HG03354 (cell line): ENCODE results near the gene ZNF684.
"Not testable (repeated sequence)": the region's sequence is repeated elsewhere in the genome, so short reads cannot be mapped to it uniquely, and the experiment has no call there.

Experiments
- ATAC-seq: cut with Tn5 transposase; IDR thresholded peaks from one replicate; pipeline ENCODE4 v1.9.1; 2021; ENCODE audit warnings: mild to moderate bottlenecking; ENCODE audit not compliant: unreplicated experiment, poor library complexity, severe bottlenecking

Gene ZNF684

DNA sequence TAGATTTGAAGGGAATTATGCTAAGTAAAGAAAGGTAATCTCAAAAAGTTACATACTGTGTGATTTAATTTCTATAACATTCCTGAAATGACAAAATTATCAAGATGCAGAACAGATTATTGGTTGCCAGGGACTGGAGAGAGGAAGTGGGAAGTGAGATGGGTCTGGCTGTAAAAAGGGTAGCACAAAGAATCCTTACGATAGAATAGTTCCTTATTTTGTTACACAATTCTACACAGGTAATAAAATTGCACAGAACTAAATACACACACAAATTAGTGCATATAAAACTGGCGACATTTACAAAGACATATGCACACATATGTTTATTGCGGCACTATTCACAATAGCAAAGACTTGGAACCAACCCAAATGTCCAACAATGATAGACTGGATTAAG is 33.5 kb downstream of the ZNF684 start:
- no peak for ATAC-seq

DNA sequence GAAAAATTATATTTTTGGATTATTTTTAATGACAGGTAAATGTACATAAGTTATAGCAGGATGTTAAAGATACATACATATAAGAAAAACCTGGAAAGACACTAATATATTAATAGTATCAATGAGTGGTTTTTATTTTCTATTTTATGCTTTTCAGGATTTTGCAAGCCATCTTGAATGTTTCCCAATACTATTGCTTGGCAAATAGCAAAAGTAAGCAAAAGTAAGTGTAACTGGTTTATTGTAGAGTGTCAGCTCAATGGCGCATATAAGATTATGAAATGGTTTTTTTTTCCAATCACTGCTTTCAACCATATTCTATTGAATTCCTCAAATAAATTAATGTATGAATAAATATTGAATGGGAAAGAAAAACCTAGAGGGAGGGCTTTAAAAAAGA is 36.4 kb downstream of the ZNF684 start:
- no peak for ATAC-seq

DNA sequence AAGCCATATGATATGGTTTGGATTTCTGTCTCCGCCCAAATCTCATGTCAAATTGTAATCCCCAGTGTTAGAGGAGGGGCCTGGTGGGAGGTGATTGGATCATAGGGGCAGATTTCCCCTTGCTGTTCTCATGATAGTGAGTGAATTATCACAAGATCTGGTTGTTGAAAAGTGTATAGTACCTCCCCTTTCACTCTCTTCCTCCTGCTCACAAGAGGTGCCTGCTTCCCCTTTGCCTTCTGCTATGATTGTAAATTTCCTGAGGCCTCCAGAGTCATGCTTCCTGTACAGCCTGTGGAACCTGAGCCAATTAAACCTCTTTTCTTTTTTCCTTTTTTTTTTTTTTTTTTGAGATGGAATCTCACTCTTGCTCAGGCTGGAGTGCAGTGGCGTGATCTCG is 43.4 kb downstream of the ZNF684 start:
- not testable (repeated sequence) for ATAC-seq

DNA sequence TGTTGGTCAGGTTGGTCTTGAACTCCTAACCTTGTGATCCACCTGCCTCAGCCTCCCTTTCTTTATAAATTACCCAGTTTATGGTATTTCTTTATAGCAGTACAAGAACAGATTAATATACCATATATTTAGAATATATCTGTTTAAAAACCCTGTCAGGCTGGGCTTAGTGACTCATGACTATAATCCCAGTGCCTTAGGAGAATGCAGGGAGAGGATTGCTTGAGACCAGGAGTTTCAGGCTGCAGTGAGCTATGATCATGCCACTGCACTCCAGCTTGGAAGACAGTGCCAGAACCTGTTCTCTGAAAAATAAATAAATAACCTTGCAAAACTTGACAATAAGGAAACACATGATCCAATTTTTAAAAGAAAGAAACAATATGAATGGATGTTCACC is 43.9 kb downstream of the ZNF684 start:
- no peak for ATAC-seq

DNA sequence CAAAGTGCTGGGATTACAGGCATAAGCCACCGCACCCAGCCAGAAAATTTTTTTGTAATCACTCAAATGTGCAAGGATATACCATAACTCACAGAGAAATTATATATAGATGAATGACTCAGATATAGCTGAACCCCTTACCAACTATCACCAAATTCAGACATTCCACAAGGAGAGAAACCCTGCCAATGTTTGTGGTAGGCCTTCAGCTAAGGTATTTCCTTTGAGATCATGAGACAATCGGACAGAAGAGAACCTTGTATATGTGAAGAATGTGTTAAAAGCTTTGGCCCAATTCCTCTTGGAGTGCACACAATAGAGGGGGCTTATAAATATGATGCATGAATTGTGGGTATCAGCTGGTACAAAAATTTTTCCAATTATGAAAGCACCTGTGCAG is 50.7 kb downstream of the ZNF684 start:
- ATAC-seq: no peak

DNA sequence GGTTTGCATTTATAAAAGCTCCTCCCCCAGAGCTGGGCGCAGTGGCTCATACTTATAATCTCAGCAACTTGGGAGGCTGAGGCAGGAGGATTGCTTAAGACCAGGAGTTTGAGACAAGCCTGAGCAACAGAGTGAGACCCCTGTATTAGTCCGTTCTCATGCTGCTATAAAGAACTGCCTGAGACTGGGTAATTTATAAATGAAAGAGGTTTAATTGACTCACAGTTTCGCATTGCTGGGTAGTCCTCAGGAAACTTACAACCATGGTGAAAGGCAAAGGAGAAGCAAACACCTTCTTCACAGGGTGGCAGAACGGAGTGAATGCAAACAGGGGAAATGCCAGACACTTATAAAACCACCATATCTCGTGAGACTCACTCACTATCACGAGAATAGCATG is 52.5 kb downstream of the ZNF684 start:
- no peak for ATAC-seq

DNA sequence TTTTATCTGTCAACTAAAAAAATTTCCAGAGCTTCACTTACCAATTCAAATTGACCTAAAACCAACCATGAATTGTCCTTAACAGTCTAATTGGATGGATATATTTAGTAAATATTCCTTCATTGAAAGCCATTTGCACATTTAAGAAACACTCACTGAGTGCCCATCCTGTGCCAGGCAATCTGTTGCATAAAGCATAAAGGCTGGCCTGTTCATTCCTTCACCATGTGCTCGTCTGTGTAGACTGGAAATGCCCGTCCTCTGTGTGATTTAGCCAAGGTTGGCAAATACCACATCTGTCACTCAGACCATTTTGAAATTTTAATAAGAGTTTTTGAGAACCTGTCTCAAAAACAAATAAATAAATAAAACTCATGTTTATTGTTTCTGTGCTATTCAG is 57.1 kb downstream of the ZNF684 start:
- no peak for ATAC-seq

DNA sequence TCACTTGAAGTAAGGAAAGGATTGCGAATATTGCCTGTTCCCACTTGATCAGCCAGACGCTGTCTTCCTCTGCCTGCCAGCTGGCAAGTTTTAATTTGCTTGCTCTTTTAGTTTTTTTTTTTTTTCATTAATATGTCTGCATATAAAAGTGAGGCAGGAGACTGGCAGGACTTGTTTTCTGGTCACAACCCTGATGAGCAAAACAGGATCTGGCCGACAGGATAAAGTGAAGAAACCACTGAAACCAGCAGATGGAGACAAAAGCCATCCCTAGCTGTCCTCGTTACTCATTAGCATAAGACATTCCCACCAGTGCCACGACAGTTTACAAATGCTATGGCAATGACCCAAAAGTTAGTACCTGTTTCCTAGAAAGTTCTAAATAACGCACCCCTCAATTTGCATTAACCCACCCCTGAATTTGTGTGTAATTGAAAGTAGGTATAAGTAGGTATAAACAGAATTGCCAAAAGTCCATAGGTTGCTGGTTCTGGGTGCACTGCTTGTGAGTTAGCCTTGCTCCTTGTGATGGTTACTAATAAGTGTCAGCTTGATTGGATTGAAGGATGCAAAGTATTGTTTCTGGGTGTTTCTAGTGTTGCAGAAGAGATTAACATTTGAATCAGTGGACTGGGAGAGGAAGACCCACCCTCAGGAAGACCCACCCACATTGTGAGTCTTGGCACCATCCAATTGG is 60.8 kb downstream of the ZNF684 start:
- no peak for ATAC-seq

DNA sequence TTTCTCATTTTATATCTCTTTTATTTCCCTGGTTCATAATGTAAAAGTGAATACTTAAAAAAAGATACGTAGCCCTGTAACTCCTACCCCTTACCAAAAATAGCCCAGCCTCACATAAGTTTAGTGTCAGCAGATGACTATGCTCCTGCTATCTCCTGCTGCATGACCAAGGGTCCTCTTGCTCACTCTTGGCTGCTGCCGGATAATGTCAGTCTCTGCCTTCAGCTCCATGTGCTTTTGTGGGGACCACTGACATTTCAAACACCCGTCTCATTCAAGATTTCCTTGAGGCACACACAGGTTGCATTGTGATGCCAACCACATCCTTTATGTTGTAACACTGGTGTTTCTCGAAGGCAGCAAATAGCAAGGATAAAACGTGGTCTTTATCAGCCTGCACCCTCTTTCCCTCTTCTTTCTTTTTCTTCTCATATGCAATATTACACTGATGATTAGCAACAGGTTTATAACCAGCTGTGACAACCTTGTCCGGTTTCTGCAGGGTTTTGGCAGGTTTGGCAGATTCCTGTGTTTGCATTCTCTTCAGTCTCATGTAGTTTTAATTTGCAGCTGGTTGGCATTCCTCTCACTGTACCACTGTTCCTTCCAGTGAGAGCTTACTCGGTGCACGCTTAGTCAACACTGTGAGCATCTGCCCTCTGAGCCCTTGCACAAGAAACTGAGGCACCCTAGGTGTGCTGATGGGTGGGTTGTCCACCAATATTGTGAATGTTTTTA is 62.2 kb downstream of the ZNF684 start:
- ATAC-seq: no peak

DNA sequence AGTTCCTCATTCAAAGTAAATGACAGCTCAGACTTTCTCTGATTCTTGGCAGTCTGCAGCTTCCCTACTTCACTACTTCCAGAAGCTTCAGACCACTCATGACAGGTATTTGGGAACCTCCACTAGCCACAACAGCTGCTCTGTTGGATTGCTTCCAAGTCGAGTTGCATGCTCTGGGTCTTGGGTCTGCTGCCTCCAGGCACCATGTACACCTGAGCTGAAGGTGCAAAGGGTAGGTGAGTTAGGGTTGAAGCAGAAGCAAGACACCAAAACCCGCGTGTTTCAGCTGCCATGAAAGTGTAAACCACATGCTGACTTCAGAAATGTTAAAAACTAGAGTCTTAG is 62.7 kb downstream of the ZNF684 start:
- ATAC-seq: no peak

DNA sequence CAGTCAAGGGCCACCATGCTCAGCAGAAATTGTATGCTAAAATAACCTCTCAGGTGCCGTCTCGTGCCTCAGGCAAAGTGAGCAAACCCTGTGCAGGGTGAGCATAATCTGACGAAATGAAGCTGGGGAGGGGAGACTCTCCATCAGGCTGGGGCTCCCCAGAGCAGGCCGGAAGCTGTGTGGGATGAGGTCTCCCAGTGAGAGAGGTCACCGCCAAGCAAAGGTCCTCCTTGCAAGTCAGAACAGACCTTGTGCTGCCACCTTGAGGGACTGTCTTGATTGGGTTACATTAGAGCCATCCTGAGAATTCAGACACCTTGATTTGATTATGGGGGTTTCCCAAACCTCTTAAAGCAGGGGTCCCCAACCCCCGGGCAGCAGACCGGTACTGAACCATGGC is 64.2 kb downstream of the ZNF684 start:
- ATAC-seq: no peak
